Esophagus squamous epithelium (tissue), 5 donors: ENCODE results near the gene CALB2. TPM values are rescaled to one million over a fixed set of nuclear protein-coding genes. Genes with fewer than 3 reads are reported as not detected.

Experiments used
- DNase-seq: peaks from one replicate; lab custom pipeline; 2025; lab: John Stamatoyannopoulos, UW
- H3K27ac ChIP-seq, 4 donors: fragments of 200-600 bp; sonication (generic); one replicate each; pipeline ENCODE4 v1.5.1; 2016 to 2019; ENCODE audit warnings: mild to moderate bottlenecking in 1 of 4
- H3K27me3 ChIP-seq, 4 donors: fragments of 200-600 bp; sonication (generic); 1 replicate in 3 of 4; 2 replicates in 1 of 4; pipeline versions ENCODE4 v1.5.1 to v1.6.0; 2017 to 2021; ENCODE audit warnings: antibody characterized with exemption in 1 of 4
- H3K36me3 ChIP-seq, 3 donors: fragments of 200-600 bp; sonication (generic); one replicate each; pipeline ENCODE4 v1.5.1; 2016 to 2019
- H3K4me1 ChIP-seq, 3 donors: fragments of 200-600 bp; sonication (generic); one replicate each; pipeline ENCODE4 v1.5.1; 2017 to 2019
- H3K4me3 ChIP-seq, 4 donors: fragments of 200-600 bp; sonication (generic); 1 replicate in 3 of 4; 2 replicates in 1 of 4; pipeline ENCODE4 v1.5.1; 2016 to 2019; ENCODE audit warnings: mild to moderate bottlenecking in 2 of 4, moderate library complexity in 1 of 4
- H3K9me3 ChIP-seq, 3 donors: fragments of 200-600 bp; sonication (generic); one replicate each; pipeline ENCODE4 v1.5.1; 2016 to 2019
- POLR2A ChIP-seq, 4 donors: fragments of 450-650 bp; IDR thresholded peaks; one replicate each; pipeline ENCODE4 v1.6.1; 2017; ENCODE audit warnings: antibody characterized with exemption in 4 of 4, mild to moderate bottlenecking in 4 of 4, moderate library complexity in 3 of 4
- WGBS, 2 donors: methylation state at CpG; one replicate each; pipeline ENCODE4 v1.1.5; 2018; 5-methylcytosine and 5-hydroxymethylcytosine counted together
- intact Hi-C: fragments of 100-400 bp; cut with DNase I; formaldehyde crosslinking; loops from one replicate; pipeline ENCODE4 v1.15.0; 2022
- total RNA-seq, 4 donors: library from RNA; depleted of rRNA; stranded (reverse); fragments of >200 nt; gene quantifications; one replicate each; pipeline ENCODE4 v1.1.0, GENCODE V29; 2016
- TF ChIP-seq, protein P1 (sequence below), 6 experiments: fragments of 450-650 bp in 4 of 6; fragments of 200-600 bp in 2 of 6; sonication (generic) in 2 of 6; IDR thresholded peaks; one replicate each; pipeline ENCODE4 v1.5.1; 2016 to 2019; ENCODE audit warnings: antibody characterized with exemption in 6 of 6, mild to moderate bottlenecking in 4 of 6, moderate library complexity in 4 of 6
- donor health status: DM: yes; HTN: yes; CAD: no.

Gene CALB2
- total RNA-seq, 4 donors from 2014 or later, result 0.35 to 3.8 (median 2.4) TPM

DNA sequence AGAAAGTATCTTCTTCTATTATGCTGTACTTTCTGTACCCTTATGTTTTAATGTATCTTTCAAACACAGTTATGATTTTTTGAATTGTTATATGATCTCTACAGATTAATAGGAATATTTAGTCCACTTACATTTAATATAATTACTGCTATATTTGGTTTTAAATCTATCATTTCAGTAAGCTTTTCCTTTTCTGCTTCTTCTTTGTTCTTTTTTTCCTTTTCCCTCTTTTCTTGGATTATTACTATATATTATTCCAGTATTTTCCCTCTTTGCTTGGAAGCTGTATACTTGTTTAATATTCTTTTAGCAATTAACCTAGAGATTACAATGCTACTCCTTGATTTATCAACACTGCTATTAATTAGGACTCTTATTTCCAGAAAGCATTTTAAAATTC is 69.9 kb downstream of the CALB2 start:
- H3K27me3 ChIP-seq, result peaks cover 0 to 62% (median 7%) of the 10 kb centered on the region in 4 donors
- no peaks in the 10 kb centered on the region for H3K36me3 ChIP-seq
- H3K9me3 ChIP-seq, result no peaks in the 10 kb centered on the region
- TF ChIP-seq, protein P1, sequence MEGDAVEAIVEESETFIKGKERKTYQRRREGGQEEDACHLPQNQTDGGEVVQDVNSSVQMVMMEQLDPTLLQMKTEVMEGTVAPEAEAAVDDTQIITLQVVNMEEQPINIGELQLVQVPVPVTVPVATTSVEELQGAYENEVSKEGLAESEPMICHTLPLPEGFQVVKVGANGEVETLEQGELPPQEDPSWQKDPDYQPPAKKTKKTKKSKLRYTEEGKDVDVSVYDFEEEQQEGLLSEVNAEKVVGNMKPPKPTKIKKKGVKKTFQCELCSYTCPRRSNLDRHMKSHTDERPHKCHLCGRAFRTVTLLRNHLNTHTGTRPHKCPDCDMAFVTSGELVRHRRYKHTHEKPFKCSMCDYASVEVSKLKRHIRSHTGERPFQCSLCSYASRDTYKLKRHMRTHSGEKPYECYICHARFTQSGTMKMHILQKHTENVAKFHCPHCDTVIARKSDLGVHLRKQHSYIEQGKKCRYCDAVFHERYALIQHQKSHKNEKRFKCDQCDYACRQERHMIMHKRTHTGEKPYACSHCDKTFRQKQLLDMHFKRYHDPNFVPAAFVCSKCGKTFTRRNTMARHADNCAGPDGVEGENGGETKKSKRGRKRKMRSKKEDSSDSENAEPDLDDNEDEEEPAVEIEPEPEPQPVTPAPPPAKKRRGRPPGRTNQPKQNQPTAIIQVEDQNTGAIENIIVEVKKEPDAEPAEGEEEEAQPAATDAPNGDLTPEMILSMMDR (IDR thresholded peaks at IDR 0.05), result no peak
- TF ChIP-seq POLR2A (IDR thresholded peaks at IDR 0.05), result no peak
- peaks cover 0 to 5% (median 0%) of the 10 kb centered on the region in 3 donors for H3K4me1 ChIP-seq
- no peak overlapping the region for H3K27ac ChIP-seq
- DNase-seq, result no peak
- no peak overlapping the region for H3K4me3 ChIP-seq
- intact Hi-C loops, result no loop called here

DNA sequence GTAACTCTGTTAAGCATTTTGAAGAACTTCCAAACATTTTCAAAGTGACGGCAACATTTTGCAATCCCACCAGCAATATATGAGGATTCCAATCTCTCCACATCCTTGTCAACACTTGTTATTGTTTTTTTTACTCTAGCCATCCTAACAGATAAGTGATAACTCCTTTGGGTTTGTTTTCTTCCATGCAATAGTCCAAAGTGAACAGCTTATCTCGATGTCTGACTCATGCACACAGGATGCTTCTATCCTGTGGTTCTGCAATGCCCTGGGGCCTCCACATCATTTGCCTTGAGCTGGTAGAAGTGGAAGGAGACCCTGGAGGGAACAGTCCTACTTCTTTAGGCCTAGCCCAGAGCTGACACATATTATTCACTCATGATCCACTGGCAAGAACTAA is 70.4 kb downstream of the CALB2 start:
- TF ChIP-seq POLR2A (IDR thresholded peaks at IDR 0.05), result no peak
- TF ChIP-seq, protein P1 (IDR thresholded peaks at IDR 0.05), result no peak
- no peaks in the 10 kb centered on the region for H3K9me3 ChIP-seq
- no peaks in the 10 kb centered on the region for H3K36me3 ChIP-seq
- H3K4me1 ChIP-seq, result peaks cover 0 to 5% (median 0%) of the 10 kb centered on the region in 3 donors
- H3K4me3 ChIP-seq, result no peak overlapping the region
- no peak for DNase-seq
- 72 to 90% methylated on average over 2 of the region's 2 CpGs for WGBS, 2 donors
- H3K27ac ChIP-seq, result no peak overlapping the region
- peaks cover 0 to 58% (median 7%) of the 10 kb centered on the region in 4 donors for H3K27me3 ChIP-seq
- intact Hi-C loops, result no loop called here

DNA sequence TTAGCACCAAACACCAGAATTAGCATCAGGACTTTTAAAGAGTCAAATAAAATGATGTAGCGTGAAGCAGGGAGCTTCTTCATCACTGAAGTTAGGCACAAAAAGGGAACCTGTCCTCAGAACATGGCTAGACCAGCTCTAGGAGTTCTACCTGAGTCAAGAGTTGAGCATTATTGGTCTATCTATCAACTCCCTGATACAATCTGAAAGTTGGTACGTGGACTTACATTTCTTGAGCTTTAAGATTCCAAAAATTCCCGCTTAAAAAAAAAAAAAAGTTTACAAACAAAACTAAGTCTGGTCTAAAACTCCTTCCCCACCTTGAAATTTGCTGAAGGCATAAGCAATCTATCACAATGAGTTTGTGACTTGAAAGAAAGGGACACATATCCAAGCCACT is 71.1 kb downstream of the CALB2 start:
- Histone ChIP-seq H3K4me3 (no peak overlapping the region), H3K27ac (no peak overlapping the region), H3K4me1 (peaks cover 0 to 5% (median 0%) of the 10 kb centered on the region in 3 donors), H3K27me3 (peaks cover 0 to 51% (median 7%) of the 10 kb centered on the region in 4 donors), H3K9me3 (no peaks in the 10 kb centered on the region), H3K36me3 (no peaks in the 10 kb centered on the region)
- TF ChIP-seq, protein P1 (IDR thresholded peaks at IDR 0.05), result no peak
- no peak for TF ChIP-seq POLR2A (IDR thresholded peaks at IDR 0.05)
- DNase-seq, result no peak
- intact Hi-C loops, result no loop called here
- 68 to 69% methylated on average over 3 of the region's 3 CpGs for WGBS, 2 donors

DNA sequence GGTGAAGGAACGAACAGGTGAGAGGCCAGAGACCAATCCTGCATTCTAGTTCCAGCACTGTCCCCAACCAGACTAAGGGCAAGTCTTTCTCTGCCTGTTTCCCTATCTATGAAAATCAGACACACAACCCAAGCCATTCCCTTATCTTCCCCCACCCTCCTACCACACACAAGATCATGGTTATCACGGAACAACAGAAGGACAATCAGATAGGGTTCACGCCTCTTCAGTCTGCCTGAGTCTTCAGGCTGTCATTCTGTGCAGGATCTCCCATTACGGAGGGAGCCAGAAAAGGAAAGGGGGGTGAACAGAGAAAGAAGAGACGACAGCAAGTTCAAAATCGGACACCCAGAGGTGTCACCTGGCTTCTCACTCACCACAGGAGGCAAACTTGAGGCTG is 72.2 kb downstream of the CALB2 start:
- H3K27ac ChIP-seq, result no peak overlapping the region
- TF ChIP-seq, protein P1 (IDR thresholded peaks at IDR 0.05), result no peak
- no peak for TF ChIP-seq POLR2A (IDR thresholded peaks at IDR 0.05)
- H3K27me3 ChIP-seq, result peaks cover 0 to 40% (median 5%) of the 10 kb centered on the region in 4 donors
- H3K4me1 ChIP-seq, result peaks cover 0 to 4% (median 0%) of the 10 kb centered on the region in 3 donors
- no peaks in the 10 kb centered on the region for H3K36me3 ChIP-seq
- no peak overlapping the region for H3K4me3 ChIP-seq
- no peaks in the 10 kb centered on the region for H3K9me3 ChIP-seq
- intact Hi-C loops, result no loop called here
- no peak for DNase-seq
- WGBS, 2 donors, result 53 to 67% methylated on average over 4 to 5 of the region's 6 CpGs

DNA sequence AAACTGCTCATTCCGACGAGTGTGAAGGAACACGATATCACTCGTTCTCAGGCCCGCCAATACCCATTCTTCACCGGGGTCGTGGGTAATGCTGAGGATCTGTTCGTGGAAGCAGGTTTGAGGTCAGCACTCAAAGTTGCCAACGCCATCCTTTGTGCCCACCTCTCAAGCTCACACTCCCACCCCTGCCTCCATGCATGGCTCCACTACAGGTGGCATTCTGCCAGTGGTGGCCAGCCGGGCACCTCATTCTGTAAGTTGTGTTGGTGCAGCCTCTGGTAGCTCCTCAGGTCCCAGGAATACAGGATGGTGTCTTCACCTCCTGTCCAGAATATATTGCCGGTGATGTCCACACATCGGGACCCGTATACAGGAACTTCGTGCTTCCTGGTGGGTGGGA is 72.7 kb downstream of the CALB2 start:
- DNase-seq, result no peak
- TF ChIP-seq, protein P1 (IDR thresholded peaks at IDR 0.05), result no peak
- no peak for TF ChIP-seq POLR2A (IDR thresholded peaks at IDR 0.05)
- Histone ChIP-seq H3K9me3 (no peaks in the 10 kb centered on the region), H3K36me3 (no peaks in the 10 kb centered on the region), H3K27me3 (peaks cover 0 to 35% (median under 1%) of the 10 kb centered on the region in 4 donors), H3K4me3 (no peak overlapping the region), H3K27ac (no peak overlapping the region), H3K4me1 (peaks cover 0 to under 1% (median 0%) of the 10 kb centered on the region in 3 donors)
- 80 to 83% methylated on average over 10 to 12 of the region's 14 CpGs for WGBS, 2 donors
- intact Hi-C loops, result no loop called here
